ENCODE measurements around the gene CTSD. TPM values are rescaled to one million over a fixed set of nuclear protein-coding genes. Genes with fewer than 3 reads are reported as not detected.

CTSD gene
- total and polyA plus RNA-seq, 2 of the 8 experiments (the other 6 are each of a cell fraction or from before 2014, with no cell fraction given) = 169 to 173 TPM

GRCh38 chr11:1812801-1813200, 49.1 kb upstream of the CTSD start:
- POLR2A ChIA-PET (ENCODE audit: partially characterized antibody) = no interaction called here
- Histone ChIP-seq H3K9me3 (ENCODE audit: insufficient read depth in 2 of 2, low read depth in 1 of 2, low read length in 1 of 2) (peaks cover 3 to 4% of the 10 kb centered on the region in 2 experiments; a peak in 1 of 4 replicates), H4K91ac (replicated peaks; ENCODE audit: insufficient read length, low read length) (no peak overlapping the region), H3K4ac (replicated peaks; ENCODE audit: insufficient read length, low read depth, low read length) (no peak overlapping the region), H4K20me1 (replicated peaks in 1 of 2; ENCODE audit: control insufficient read depth in 1 of 2, insufficient read depth in 2 of 2, low read length in 2 of 2) (no peaks in the 10 kb centered on the region), H3K27me3 (replicated peaks in 1 of 4; ENCODE audit: control insufficient read depth in 3 of 4, extremely low read depth in 1 of 4, insufficient read depth in 3 of 4, low read length in 3 of 4) (no peaks in the 10 kb centered on the region; a peak in 1 of 7 replicates), H3K36me3 (ENCODE audit: control insufficient read depth in 2 of 4, insufficient read depth in 4 of 4, low read length in 3 of 4) (no peaks in the 10 kb centered on the region), H3K79me1 (ENCODE audit: low read depth, low read length) (no peaks in the 10 kb centered on the region), H3K9ac (replicated peaks in 1 of 4; ENCODE audit: extremely low read depth in 1 of 4, low read depth in 3 of 4, low read length in 3 of 4) (no peak overlapping the region), H3K4me3 (ENCODE audit: extremely low read depth in 1 of 4, insufficient read depth in 2 of 4, low read depth in 3 of 4, low read length in 4 of 4) (no peak overlapping the region), H3K56ac (replicated peaks; ENCODE audit: insufficient read length, low read depth, low read length) (no peak overlapping the region), H3K27ac (ENCODE audit: low read depth, low read length) (no peak overlapping the region), H4K5ac (ENCODE audit: insufficient read length, low read depth, low read length) (no peak overlapping the region), H2BK20ac (ENCODE audit: low read length) (no peak overlapping the region), H3K4me1 (replicated peaks in 1 of 4; ENCODE audit: control insufficient read depth in 3 of 4, insufficient read depth in 4 of 4, low read length in 3 of 4) (no peaks in the 10 kb centered on the region), H3K4me2 (ENCODE audit: insufficient read depth in 1 of 2, low read depth in 2 of 2, low read length in 2 of 2) (no peak overlapping the region), H3K23me2 (ENCODE audit: low read depth, low read length) (no peaks in the 10 kb centered on the region), H2BK15ac (ENCODE audit: low read length) (no peak overlapping the region), H3K79me2 (ENCODE audit: control insufficient read depth in 1 of 2, insufficient read depth in 2 of 2, low read length in 2 of 2) (no peaks in the 10 kb centered on the region), H2AK5ac (ENCODE audit: low read depth, low read length) (no peak overlapping the region), H4K8ac (ENCODE audit: extremely low read depth, insufficient read depth, low read length) (no peak overlapping the region), H2BK120ac (replicated peaks; ENCODE audit: low read depth, low read length) (no peak overlapping the region), H2AFZ (ENCODE audit: low read length) (no peak overlapping the region), H3K18ac (ENCODE audit: extremely low read depth, low read length) (no peak overlapping the region), H2BK5ac (ENCODE audit: low read depth, low read length) (no peak overlapping the region), H3K14ac (ENCODE audit: insufficient read length) (no peak overlapping the region), H3K23ac (ENCODE audit: insufficient read length) (no peak overlapping the region), H2BK12ac (ENCODE audit: low read depth, low read length) (no peak overlapping the region)
- CTCF ChIA-PET (ENCODE audit: partially characterized antibody) = interaction anchor here (0.7 to 1.7 kb wide), 4 partner anchors 12 to 344 kb away, joined by 3 to 6 read pairs (median 4); no protein-coding TSS in a partner anchor
- FAIRE-seq = no peak
- DNase-seq (ENCODE audit: low read depth in 1 of 2, low spot score in 2 of 2) = no peak
- no peak for TF ChIP-seq E2F6 (IDR thresholded peaks at IDR 0.05)
- no peak for TF ChIP-seq BACH1 (IDR thresholded peaks at IDR 0.05; ENCODE audit: low read length)
- 77% methylated on average over 15 of the region's 15 CpGs; no CpG with 5 or more reads in 1 of the 2 experiments for WGBS, 2 experiments (ENCODE audit: extremely low coverage in 1 of 2, insufficient coverage in 1 of 2, insufficient read length in 1 of 2, insufficient replicate concordance in 2 of 2, low coverage in 1 of 2, low lambda C conversion rate in 2 of 2, missing lambda C conversion rate in 1 of 2)
